ENCODE results near the gene CIDEA. TPM values are rescaled to one million over a fixed set of nuclear protein-coding genes. Genes with fewer than 3 reads are reported as not detected.

The CIDEA gene
- total and polyA plus RNA-seq, 2 donors from 2014 or later, result not detected

- DNase-seq, result peak in 1 of 5 donors; percentile 44
- Histone ChIP-seq H3K27ac (ENCODE audit: low read depth in 2 of 2, low read length in 2 of 2) (peak overlapping the region; percentile 88 to 91), H3K4me1 (ENCODE audit: control insufficient read depth in 2 of 3, insufficient read depth in 2 of 3, low read depth in 1 of 3, low read length in 3 of 3) (peaks cover 0 to 5% (median 3%) of the 10 kb centered on the region in 3 donors), H3K4me3 (ENCODE audit: low read length in 3 of 3) (peak overlapping the region in 1 of 3 donors; percentile 56), H3K9ac (ENCODE audit: low read length in 3 of 3) (peak overlapping the region in 2 of 3 donors; percentile 61 to 80), H3K27me3 (ENCODE audit: control insufficient read depth, insufficient read depth, low read length) (no peaks in the 10 kb centered on the region), H3K36me3 (ENCODE audit: control insufficient read depth in 2 of 3, insufficient read depth in 3 of 3, low read length in 3 of 3) (no peaks in the 10 kb centered on the region), H3K9me3 (ENCODE audit: control insufficient read depth in 2 of 3, insufficient read depth in 1 of 3, low read length in 3 of 3) (no peaks in the 10 kb centered on the region)
- intact Hi-C loops (cut with DNase I), result no loop called here
- FAIRE-seq, result no peak
- no peak for TF ChIP-seq CTCF (IDR thresholded peaks at IDR 0.05; ENCODE audit: borderline replicate concordance, extremely low read depth, insufficient read depth)
Measured at GRCh38 chr18:12278215-12278671, 24.1 kb downstream of the CIDEA start.

- Histone ChIP-seq H3K9ac (ENCODE audit: low read length in 3 of 3) (peak overlapping the region in 2 of 3 donors; percentile 61 to 80), H3K4me1 (ENCODE audit: control insufficient read depth in 2 of 3, insufficient read depth in 2 of 3, low read depth in 1 of 3, low read length in 3 of 3) (peaks cover 0 to 5% (median 3%) of the 10 kb centered on the region in 3 donors), H3K9me3 (ENCODE audit: control insufficient read depth in 2 of 3, insufficient read depth in 1 of 3, low read length in 3 of 3) (no peaks in the 10 kb centered on the region), H3K4me3 (ENCODE audit: low read length in 3 of 3) (peak overlapping the region; percentile 30 to 56 (median 46)), H3K27ac (ENCODE audit: low read depth in 2 of 2, low read length in 2 of 2) (peak overlapping the region; percentile 88 to 91), H3K36me3 (ENCODE audit: control insufficient read depth in 2 of 3, insufficient read depth in 3 of 3, low read length in 3 of 3) (no peaks in the 10 kb centered on the region), H3K27me3 (ENCODE audit: control insufficient read depth, insufficient read depth, low read length) (no peaks in the 10 kb centered on the region)
- FAIRE-seq (no peak), DNase-seq (peak; percentile 79 to 93 (median 84))
- no peak for TF ChIP-seq CTCF (IDR thresholded peaks at IDR 0.05; ENCODE audit: borderline replicate concordance, extremely low read depth, insufficient read depth)
- intact Hi-C loops (cut with DNase I), result no loop called here
Measured at GRCh38 chr18:12278741-12279682, 24.9 kb downstream of the CIDEA start.

- DNase-seq (no peak), FAIRE-seq (no peak)
- H3K9ac ChIP-seq (ENCODE audit: low read length in 3 of 3), result peak overlapping the region in 1 of 3 donors; percentile 80
- H3K27me3 ChIP-seq (ENCODE audit: control insufficient read depth, insufficient read depth, low read length), result no peaks in the 10 kb centered on the region
- no peak overlapping the region for H3K4me3 ChIP-seq (ENCODE audit: low read length in 3 of 3)
- H3K36me3 ChIP-seq (ENCODE audit: control insufficient read depth in 2 of 3, insufficient read depth in 3 of 3, low read length in 3 of 3), result no peaks in the 10 kb centered on the region
- TF ChIP-seq CTCF (IDR thresholded peaks at IDR 0.05; ENCODE audit: borderline replicate concordance, extremely low read depth, insufficient read depth), result no peak
- intact Hi-C loops (cut with DNase I), result no loop called here
- no peaks in the 10 kb centered on the region for H3K9me3 ChIP-seq (ENCODE audit: control insufficient read depth in 2 of 3, insufficient read depth in 1 of 3, low read length in 3 of 3)
- H3K4me1 ChIP-seq (ENCODE audit: control insufficient read depth in 2 of 3, insufficient read depth in 2 of 3, low read depth in 1 of 3, low read length in 3 of 3), result peaks cover 0 to 5% (median 3%) of the 10 kb centered on the region in 3 donors
- H3K27ac ChIP-seq (ENCODE audit: low read depth in 2 of 2, low read length in 2 of 2), result peak overlapping the region; percentile 88 to 91
Measured at GRCh38 chr18:12279781-12280531, 25.8 kb downstream of the CIDEA start.
